Posterior vena cava (tissue), 2 donors: ENCODE results near the gene FGFR2. TPM values are rescaled to one million over a fixed set of nuclear protein-coding genes. Genes with fewer than 3 reads are reported as not detected.
"Not testable (repeated sequence)": the region's sequence is repeated elsewhere in the genome, so short reads cannot be mapped to it uniquely, and the experiment has no call there.

Source experiments
- DNase-seq: peaks from one replicate; pipeline ENCODE4 v3.0.0-alpha.2; 2020; ENCODE audit warnings: low spot score
- intact Hi-C, 2 donors: fragments of 100-400 bp; cut with DNase I; formaldehyde crosslinking; loops; one replicate each; pipeline versions ENCODE4 v1.14.1 to v1.14.2; 2022 to 2023
- total RNA-seq, 2 donors: library from RNA; stranded (reverse); fragmentation: NEBNext Ultra II Directional; extraction: Animal tissue kit (Norgen Biotek cat#: 25700); gene quantifications; one replicate each; pipeline ENCODE4 v1.2.1, GENCODE V29; 2021
- donor health status: DM: yes; HTN: yes; CAD: no.
- donor health status: DM: yes; HTN: yes; CAD: no.

FGFR2 gene
- total RNA-seq, 2 donors from 2014 or later: 16.4 to 17.7 TPM

GRCh38 chr10:121572859-121573537 is 25.2 kb downstream of the FGFR2 start:
- DNase-seq: no peak
- intact Hi-C loops: no loop called here

GRCh38 chr10:121570315-121570714 is 27.9 kb downstream of the FGFR2 start:
- intact Hi-C loops: no loop called here
- no peak for DNase-seq

GRCh38 chr10:121568275-121568674 is 30.0 kb downstream of the FGFR2 start:
- no peak for DNase-seq
- intact Hi-C loops: loop anchor here in 1 of 2 donors (5.0 kb wide), 1 partner anchor 796 kb away; no protein-coding TSS in a partner anchor

GRCh38 chr10:121567569-121567968 is 30.7 kb downstream of the FGFR2 start:
- DNase-seq: no peak
- intact Hi-C loops: loop anchor here in 1 of 2 donors (5.0 kb wide), 1 partner anchor 795 kb away; no protein-coding TSS in a partner anchor

GRCh38 chr10:121566755-121567154 is 31.5 kb downstream of the FGFR2 start:
- DNase-seq: no peak
- intact Hi-C loops: loop anchor here in 1 of 2 donors (5.0 kb wide), 1 partner anchor 794 kb away; no protein-coding TSS in a partner anchor

- no peak for DNase-seq
- intact Hi-C loops: no loop called here
Observed at GRCh38 chr10:121559326-121560026, 38.8 kb downstream of the FGFR2 start.

GRCh38 chr10:121558238-121558637 is 40.0 kb downstream of the FGFR2 start:
- DNase-seq: no peak

GRCh38 chr10:121556918-121557573 is 41.2 kb downstream of the FGFR2 start:
- DNase-seq: no peak
- intact Hi-C loops: no loop called here

More at GRCh38 chr10:121558238-121558637, 40.0 kb downstream of the FGFR2 start:
- intact Hi-C loops: no loop called here

GRCh38 chr10:121556455-121556854 is 41.8 kb downstream of the FGFR2 start:
- intact Hi-C loops: no loop called here
- DNase-seq: no peak

GRCh38 chr10:121554916-121555315 is 43.3 kb downstream of the FGFR2 start:
- intact Hi-C loops, DNase-seq: not testable (repeated sequence)

- intact Hi-C loops: no loop called here
- DNase-seq: no peak
Observed at GRCh38 chr10:121553511-121554264, 44.6 kb downstream of the FGFR2 start.

- DNase-seq: no peak
- intact Hi-C loops: no loop called here
Observed at GRCh38 chr10:121552746-121553145, 45.5 kb downstream of the FGFR2 start.

- DNase-seq: no peak
- intact Hi-C loops: no loop called here
Observed at GRCh38 chr10:121551210-121551885, 46.9 kb downstream of the FGFR2 start.

GRCh38 chr10:121544301-121544869 is 53.9 kb downstream of the FGFR2 start:
- no peak for DNase-seq
- intact Hi-C loops: no loop called here

GRCh38 chr10:121543545-121543944 is 54.7 kb downstream of the FGFR2 start:
- DNase-seq: no peak
- intact Hi-C loops: no loop called here

- no peak for DNase-seq
- intact Hi-C loops: no loop called here
Observed at GRCh38 chr10:121541450-121542120, 56.7 kb downstream of the FGFR2 start.

- intact Hi-C loops: no loop called here
- no peak for DNase-seq
Observed at GRCh38 chr10:121540732-121541395, 57.4 kb downstream of the FGFR2 start.

GRCh38 chr10:121539786-121540185 is 58.5 kb downstream of the FGFR2 start:
- intact Hi-C loops: no loop called here
- DNase-seq: no peak
